Measurements from ENCODE around the gene EMX1.

EMX1 gene

GRCh38 chr2:72964146-72964525 is 46.8 kb downstream of the EMX1 start:
- DNase-seq (no peak), ATAC-seq (ENCODE audit: insufficient read depth, low read depth) (no peak)
- no peaks in the 10 kb centered on the region for H3K36me3 ChIP-seq (ENCODE audit: insufficient read depth, low read length)
- no peak overlapping the region for H3K4me2 ChIP-seq (ENCODE audit: insufficient read depth, low read length)
- no peak overlapping the region for H3K9ac ChIP-seq (ENCODE audit: low read depth, low read length)
- no peaks in the 10 kb centered on the region for H3K9me3 ChIP-seq (ENCODE audit: insufficient read depth, low read length, severe bottlenecking)
- no peaks in the 10 kb centered on the region for H3K27me3 ChIP-seq (ENCODE audit: insufficient read depth, low read length, poor library complexity)
- H3K79me2 ChIP-seq (ENCODE audit: insufficient read depth, low read length) = no peaks in the 10 kb centered on the region
- no peak overlapping the region for H2AFZ ChIP-seq (ENCODE audit: low read depth, low read length)
- no peaks in the 10 kb centered on the region for H3K4me1 ChIP-seq (ENCODE audit: insufficient read depth, low read length)
- H4K20me1 ChIP-seq (ENCODE audit: insufficient read depth, low read length) = no peaks in the 10 kb centered on the region
- H3K4me3 ChIP-seq (ENCODE audit: low read depth in 1 of 2, low read length in 2 of 2) = no peak overlapping the region
- no peak overlapping the region for H3K27ac ChIP-seq (ENCODE audit: low read length)
- TF ChIP-seq CTCF (IDR thresholded peaks at IDR 0.05; ENCODE audit: borderline replicate concordance, extremely low read depth, low read length, poor library complexity, severe bottlenecking) = no peak
- no peak for TF ChIP-seq EZH2 (IDR thresholded peaks at IDR 0.05; ENCODE audit: borderline replicate concordance, low read depth, low read length, severe bottlenecking)

GRCh38 chr2:72965016-72965415 is 47.7 kb downstream of the EMX1 start:
- no peaks in the 10 kb centered on the region for H3K79me2 ChIP-seq (ENCODE audit: insufficient read depth, low read length)
- no peaks in the 10 kb centered on the region for H4K20me1 ChIP-seq (ENCODE audit: insufficient read depth, low read length)
- no peaks in the 10 kb centered on the region for H3K36me3 ChIP-seq (ENCODE audit: insufficient read depth, low read length)
- no peak overlapping the region for H3K9ac ChIP-seq (ENCODE audit: low read depth, low read length)
- H3K27me3 ChIP-seq (ENCODE audit: insufficient read depth, low read length, poor library complexity) = no peaks in the 10 kb centered on the region
- ATAC-seq (ENCODE audit: insufficient read depth, low read depth) (no peak), DNase-seq (no peak)
- H3K27ac ChIP-seq (ENCODE audit: low read length) = no peak overlapping the region
- H3K4me3 ChIP-seq (ENCODE audit: low read depth in 1 of 2, low read length in 2 of 2) = no peak overlapping the region
- no peaks in the 10 kb centered on the region for H3K4me1 ChIP-seq (ENCODE audit: insufficient read depth, low read length)
- H3K9me3 ChIP-seq (ENCODE audit: insufficient read depth, low read length, severe bottlenecking) = no peaks in the 10 kb centered on the region
- no peak overlapping the region for H3K4me2 ChIP-seq (ENCODE audit: insufficient read depth, low read length)
- TF ChIP-seq CTCF (IDR thresholded peaks at IDR 0.05; ENCODE audit: borderline replicate concordance, extremely low read depth, low read length, poor library complexity, severe bottlenecking) (no peak), EZH2 (IDR thresholded peaks at IDR 0.05; ENCODE audit: borderline replicate concordance, low read depth, low read length, severe bottlenecking) (no peak)
- no peak overlapping the region for H2AFZ ChIP-seq (ENCODE audit: low read depth, low read length)

- no peak overlapping the region for H3K9ac ChIP-seq (ENCODE audit: low read depth, low read length)
Measured at GRCh38 chr2:72965770-72966450, 48.6 kb downstream of the EMX1 start.

More at GRCh38 chr2:72965770-72966450, 48.6 kb downstream of the EMX1 start:
- H3K36me3 ChIP-seq (ENCODE audit: insufficient read depth, low read length) = no peaks in the 10 kb centered on the region
- H3K79me2 ChIP-seq (ENCODE audit: insufficient read depth, low read length) = no peaks in the 10 kb centered on the region
- no peak overlapping the region for H3K4me3 ChIP-seq (ENCODE audit: low read depth in 1 of 2, low read length in 2 of 2)
- no peaks in the 10 kb centered on the region for H4K20me1 ChIP-seq (ENCODE audit: insufficient read depth, low read length)
- H3K27ac ChIP-seq (ENCODE audit: low read length) = no peak overlapping the region
- TF ChIP-seq EZH2 (IDR thresholded peaks at IDR 0.05; ENCODE audit: borderline replicate concordance, low read depth, low read length, severe bottlenecking) = no peak
- no peak for TF ChIP-seq CTCF (IDR thresholded peaks at IDR 0.05; ENCODE audit: borderline replicate concordance, extremely low read depth, low read length, poor library complexity, severe bottlenecking)
- H2AFZ ChIP-seq (ENCODE audit: low read depth, low read length) = no peak overlapping the region
- no peak overlapping the region for H3K4me2 ChIP-seq (ENCODE audit: insufficient read depth, low read length)
- ATAC-seq (ENCODE audit: insufficient read depth, low read depth) (no peak), DNase-seq (no peak)
- no peaks in the 10 kb centered on the region for H3K4me1 ChIP-seq (ENCODE audit: insufficient read depth, low read length)
- H3K27me3 ChIP-seq (ENCODE audit: insufficient read depth, low read length, poor library complexity) = no peaks in the 10 kb centered on the region
- no peaks in the 10 kb centered on the region for H3K9me3 ChIP-seq (ENCODE audit: insufficient read depth, low read length, severe bottlenecking)
